HCT116 (cell line): ENCODE measurements around the gene ZC3H8. TPM values are rescaled to one million over a fixed set of nuclear protein-coding genes. Genes with fewer than 3 reads are reported as not detected.

Experiments used
- ATAC-seq: fragments of 200-7000 bp; cut with Tn5 transposase; 2 replicates; pipeline ENCODE4 v1.9.1; 2020; ENCODE audit warnings: mild to moderate bottlenecking, moderate library complexity
- BruUV-seq: library from RNA; stranded (reverse); fragments of 400-500 nt; replicated peaks from 2 replicates; lab custom pipeline; 2021; lab: Mats Ljungman, UMichigan
- CTCF ChIA-PET: fragments of 300-600 bp; sonication (Branson Sonifier 250); formaldehyde crosslinking; loops from one replicate; lab custom pipeline; 2021; ENCODE audit warnings: antibody characterized with exemption; lab: Charles Lee
- POLR2A ChIA-PET: fragments of 300-600, 350-600 bp; sonication (Branson Sonifier 250); formaldehyde crosslinking; loops from one replicate; lab custom pipeline; 2021; ENCODE audit warnings: antibody characterized with exemption; lab: Charles Lee
- RAD21 ChIA-PET, 2 experiments: fragments of 300-600 bp; sonication (Branson Sonifier 250); formaldehyde crosslinking; loops; one replicate each; lab custom pipeline; 2023; ENCODE audit warnings: low total read pairs in 2 of 2; ENCODE audit not compliant: uncharacterized antibody in 2 of 2, unreplicated experiment in 2 of 2, low non-redundant PET in 1 of 2; lab: Charles Lee
- DNase-seq: peaks from one replicate; pipeline ENCODE4 v3.0.0-alpha.2; 2010; ENCODE audit warnings: low read depth, low spot score
- H2AFZ ChIP-seq: fragments of 200-600 bp; shearing (Covaris generic), sonication (generic); 2 replicates; pipeline ENCODE4 v1.6.1; 2017; ENCODE audit warnings: low read depth, mixed run types, mixed read lengths, antibody characterized with exemption, low read length; ENCODE audit not compliant: poor library complexity, severe bottlenecking
- H3K27ac ChIP-seq: 2 replicates; pipeline ENCODE4 v1.5.1; 2012; ENCODE audit warnings: low read depth, low read length
- H3K27me3 ChIP-seq: fragments of 200-600 bp; sonication (generic); 2 replicates; pipeline ENCODE4 v1.6.1; 2016; ENCODE audit warnings: mixed run types, low read length, mixed read lengths; ENCODE audit not compliant: insufficient read depth
- H3K36me3 ChIP-seq, 2 experiments: fragments of 200-500 bp in 1 of 2; fragments of 200-600 bp in 1 of 2; sonication (Bioruptor generic) in 1 of 2; sonication (generic) in 1 of 2; 2 replicates each; pipeline versions ENCODE4 v1.5.1 to v1.6.1; 2014 to 2016; ENCODE audit warnings: low read length in 2 of 2, inconsistent platforms in 1 of 2, mixed read lengths in 1 of 2, mixed run types in 1 of 2; ENCODE audit not compliant: insufficient read depth in 2 of 2, control insufficient read depth in 1 of 2
- H3K4me1 ChIP-seq, 2 experiments: fragments of 200-600 bp in 1 of 2; sonication (generic) in 1 of 2; 2 replicates each; pipeline versions ENCODE4 v1.5.1 to v1.6.1; 2012 to 2017; ENCODE audit warnings: low read length in 2 of 2, inconsistent platforms in 1 of 2, mild to moderate bottlenecking in 1 of 2, mixed read lengths in 1 of 2, mixed run types in 1 of 2, moderate library complexity in 1 of 2; ENCODE audit not compliant: insufficient read depth in 2 of 2, control insufficient read depth in 1 of 2
- H3K4me2 ChIP-seq: fragments of 200-600 bp; sonication (generic); 2 replicates; pipeline ENCODE4 v1.6.1; 2017; ENCODE audit warnings: mixed run types, low read length, mixed read lengths
- H3K4me3 ChIP-seq, 2 experiments: fragments of 200-600 bp in 1 of 2; sonication (generic) in 1 of 2; replicated peaks in 1 of 2; 2 replicates each; pipeline ENCODE4 v1.5.1; 2011 to 2016; ENCODE audit warnings: low read length in 2 of 2, control low read depth in 1 of 2, low read depth in 1 of 2, mild to moderate bottlenecking in 1 of 2, mixed read lengths in 1 of 2, mixed run types in 1 of 2
- H3K79me2 ChIP-seq: fragments of 200-600 bp; sonication (generic); 2 replicates; pipeline ENCODE4 v1.6.1; 2017; ENCODE audit warnings: mild to moderate bottlenecking, mixed run types, low read length, moderate library complexity, mixed read lengths; ENCODE audit not compliant: insufficient read depth
- H3K9ac ChIP-seq: fragments of 200-600 bp; sonication (generic); 2 replicates; pipeline ENCODE4 v1.6.1; 2016; ENCODE audit warnings: low read length, mixed read lengths
- H3K9me2 ChIP-seq: fragments of 200-600 bp; sonication (generic), shearing (Covaris generic); 2 replicates; pipeline ENCODE4 v1.6.1; 2017; ENCODE audit warnings: mixed run types, mild to moderate bottlenecking, moderate library complexity; ENCODE audit not compliant: insufficient read depth
- H3K9me3 ChIP-seq, 2 experiments: fragments of 200-500 bp in 1 of 2; fragments of 200-600 bp in 1 of 2; sonication (Bioruptor generic) in 1 of 2; sonication (generic) in 1 of 2; 2 replicates each; pipeline ENCODE4 v1.6.1; 2014 to 2017; ENCODE audit warnings: low read length in 2 of 2, mixed read lengths in 2 of 2, inconsistent platforms in 1 of 2, low read depth in 1 of 2, mild to moderate bottlenecking in 1 of 2, mixed run types in 1 of 2, moderate library complexity in 1 of 2; ENCODE audit not compliant: control insufficient read depth in 1 of 2, insufficient read depth in 1 of 2
- H4K20me1 ChIP-seq: fragments of 200-600 bp; sonication (generic), shearing (Covaris generic); 2 replicates; pipeline ENCODE4 v1.6.1; 2017; ENCODE audit warnings: mixed run types, mild to moderate bottlenecking, moderate library complexity; ENCODE audit not compliant: insufficient read depth
- ATF3 ChIP-seq: IDR thresholded peaks from 2 replicates; pipeline ENCODE4 v1.6.1; 2012
- CEBPB ChIP-seq: IDR thresholded peaks from 2 replicates; pipeline ENCODE4 v1.6.1; 2012; ENCODE audit warnings: low read depth
- ELF1 ChIP-seq: IDR thresholded peaks from 2 replicates; pipeline ENCODE4 v1.6.1; 2012; ENCODE audit warnings: low read depth, borderline replicate concordance
- EZH2 ChIP-seq: fragments of 200-600 bp; sonication (generic); IDR thresholded peaks from 2 replicates; pipeline ENCODE4 v1.6.1; 2017; ENCODE audit warnings: antibody characterized with exemption, mixed run types
- JUND ChIP-seq: IDR thresholded peaks from 2 replicates; pipeline ENCODE4 v1.6.1; 2012
- MAX ChIP-seq: IDR thresholded peaks from 2 replicates; pipeline ENCODE4 v1.6.1; 2012
- POLR2A ChIP-seq: IDR thresholded peaks from 2 replicates; pipeline ENCODE4 v1.7.0; 2011; ENCODE audit warnings: borderline replicate concordance; ENCODE audit not compliant: insufficient read depth, insufficient read length; ENCODE audit errors: extremely low read depth
- RAD21 ChIP-seq: IDR thresholded peaks from 2 replicates; pipeline ENCODE4 v1.6.1; 2012; ENCODE audit warnings: low read depth, mild to moderate bottlenecking
- REST ChIP-seq: IDR thresholded peaks from 2 replicates; pipeline ENCODE4 v1.6.1; 2012; ENCODE audit warnings: low read depth
- SIN3A ChIP-seq: IDR thresholded peaks from 2 replicates; pipeline ENCODE4 v1.6.1; 2012; ENCODE audit warnings: low read depth
- SP1 ChIP-seq: IDR thresholded peaks from 2 replicates; pipeline ENCODE4 v1.6.1; 2012; ENCODE audit warnings: low read depth
- SRF ChIP-seq: IDR thresholded peaks from 2 replicates; pipeline ENCODE4 v1.6.1; 2012; ENCODE audit warnings: low read depth
- ZNF274 ChIP-seq: fragments of 200-500 bp; sonication (Bioruptor generic); IDR thresholded peaks from 2 replicates; pipeline ENCODE4 v1.6.1; 2014; ENCODE audit warnings: mild to moderate bottlenecking, low read depth, low read length, inconsistent platforms
- intact Hi-C: fragments of 100-400 bp; cut with micrococcal nuclease; formaldehyde crosslinking; loops from 2 replicates; pipeline ENCODE4 v1.10.0; 2022
- total RNA-seq: library from RNA; stranded (reverse); gene quantifications from one replicate; pipeline ENCODE4 v1.2.1, GENCODE V29; 2021; ENCODE audit not compliant: unreplicated experiment

Gene ZC3H8
- total RNA-seq, 1 experiment from 2014 or later = 13.4 TPM

- peaks cover 0 to 5% of the 10 kb centered on the region in 2 experiments; a peak in 1 of 4 replicates for H3K9me3 ChIP-seq
- H4K20me1 ChIP-seq = no peaks in the 10 kb centered on the region
- POLR2A ChIA-PET = no interaction called here
- DNase-seq (no peak), ATAC-seq (no peak)
- BruUV-seq = no TSS peak
- H3K4me3 ChIP-seq = no peak overlapping the region
- H3K9ac ChIP-seq = no peak overlapping the region
- CTCF ChIA-PET = no interaction called here
- H3K9me2 ChIP-seq = no peaks in the 10 kb centered on the region
- H3K4me1 ChIP-seq = no peaks in the 10 kb centered on the region
- no peak for TF ChIP-seq JUND
- TF ChIP-seq POLR2A = no peak
- TF ChIP-seq RAD21 = no peak
- no peak for TF ChIP-seq CEBPB
- no peak for TF ChIP-seq SP1
- TF ChIP-seq SIN3A = no peak
- no peak for TF ChIP-seq ELF1
- no peak for TF ChIP-seq ATF3
- TF ChIP-seq SRF = no peak
- no peak for TF ChIP-seq REST
- no peak for TF ChIP-seq MAX
- TF ChIP-seq ZNF274 = no peak
- no peak for TF ChIP-seq EZH2
- no peak overlapping the region for H3K4me2 ChIP-seq
- H3K27ac ChIP-seq = no peak overlapping the region
- intact Hi-C loops = no loop called here
- H2AFZ ChIP-seq = no peak overlapping the region
- H3K79me2 ChIP-seq = no peaks in the 10 kb centered on the region
- RAD21 ChIA-PET = no interaction called here
- H3K36me3 ChIP-seq = no peaks in the 10 kb centered on the region
- H3K27me3 ChIP-seq = no peaks in the 10 kb centered on the region
Observed at GRCh38 chr2:112197868-112198267, 57.0 kb downstream of the ZC3H8 start.
